OCI-LY7 (cell line): ENCODE results near the gene SLC44A5. TPM values are rescaled to one million over a fixed set of nuclear protein-coding genes. Genes with fewer than 3 reads are reported as not detected.

Experiments
- BruUV-seq: library from RNA; stranded (reverse); fragments of 400-500 nt; replicated peaks from 2 replicates; lab custom pipeline; 2021; lab: Mats Ljungman, UMichigan
- CTCF ChIA-PET: fragments of 300-600 bp; sonication (Branson Sonifier 250); formaldehyde crosslinking; loops from one replicate; lab custom pipeline; 2022; ENCODE audit warnings: antibody characterized with exemption; ENCODE audit not compliant: unreplicated experiment; lab: Charles Lee
- POLR2A ChIA-PET: fragments of 300-600 bp; sonication (Branson Sonifier 250); formaldehyde crosslinking; loops from one replicate; lab custom pipeline; 2022; ENCODE audit warnings: antibody characterized with exemption; lab: Charles Lee
- DNase-seq: peaks from one replicate; pipeline ENCODE4 v3.0.0-alpha.2; 2015; ENCODE audit warnings: low spot score
- H2AFZ ChIP-seq: fragments of 200-600 bp; sonication (generic), shearing (Covaris generic); 2 replicates; pipeline ENCODE4 v1.6.1; 2014; ENCODE audit warnings: mild to moderate bottlenecking, antibody characterized with exemption, low read length, moderate library complexity
- H3K27ac ChIP-seq: fragments of 200-600 bp; sonication (generic); 2 replicates; pipeline ENCODE4 v1.5.1; 2014; ENCODE audit warnings: mixed run types, low read depth, mild to moderate bottlenecking, moderate library complexity, low read length, inconsistent platforms; ENCODE audit not compliant: poor library complexity, severe bottlenecking
- H3K36me3 ChIP-seq: fragments of 200-600 bp; sonication (generic); 2 replicates; pipeline ENCODE4 v1.6.1; 2014; ENCODE audit warnings: mild to moderate bottlenecking, antibody characterized with exemption, low read length, moderate library complexity, mixed read lengths; ENCODE audit not compliant: insufficient read depth
- H3K4me1 ChIP-seq: fragments of 200-600 bp; sonication (generic); 2 replicates; pipeline ENCODE4 v1.5.1; 2014; ENCODE audit warnings: mild to moderate bottlenecking, low read length; ENCODE audit not compliant: insufficient read depth, poor library complexity, severe bottlenecking
- H3K4me2 ChIP-seq: fragments of 200-600 bp; sonication (generic); 2 replicates; pipeline ENCODE4 v1.6.1; 2014; ENCODE audit warnings: mild to moderate bottlenecking, low read length
- H3K4me3 ChIP-seq: fragments of 200-600 bp; sonication (generic); 2 replicates; pipeline ENCODE4 v1.5.1; 2014; ENCODE audit warnings: mild to moderate bottlenecking, low read depth, low read length; ENCODE audit not compliant: poor library complexity, severe bottlenecking
- H3K79me2 ChIP-seq: fragments of 200-600 bp; sonication (generic); 2 replicates; pipeline ENCODE4 v1.6.1; 2016; ENCODE audit warnings: low read depth, mild to moderate bottlenecking, low read length, moderate library complexity, mixed read lengths; ENCODE audit not compliant: insufficient read depth
- H3K9me2 ChIP-seq: fragments of 200-600 bp; sonication (generic); 2 replicates; pipeline ENCODE4 v1.6.1; 2016; ENCODE audit warnings: mild to moderate bottlenecking, low read length, mixed read lengths; ENCODE audit not compliant: insufficient read depth
- H3K9me3 ChIP-seq: fragments of 200-600 bp; sonication (generic); 2 replicates; pipeline ENCODE4 v1.6.1; 2014; ENCODE audit warnings: mild to moderate bottlenecking, mixed run types, low read length, mixed read lengths
- H4K20me1 ChIP-seq: fragments of 200-600 bp; sonication (generic); 2 replicates; pipeline ENCODE4 v1.6.1; 2014; ENCODE audit warnings: mild to moderate bottlenecking, antibody characterized with exemption, low read length, moderate library complexity, mixed read lengths; ENCODE audit not compliant: insufficient read depth
- EZH2phosphoT487 ChIP-seq: fragments of 200-600 bp; sonication (generic); IDR thresholded peaks from 2 replicates; pipeline ENCODE4 v1.6.1; 2018; ENCODE audit warnings: low read depth, borderline replicate concordance, mild to moderate bottlenecking, mixed run types, antibody characterized with exemption, low read length, moderate library complexity, mixed read lengths
- intact Hi-C: fragments of 100-400 bp; cut with micrococcal nuclease; formaldehyde crosslinking; loops from one replicate; pipeline ENCODE4 v1.10.0; 2022; ENCODE audit not compliant: unreplicated experiment
- total RNA-seq, 2 experiments: library from RNA; depleted of rRNA in 1 of 2; stranded (reverse); fragments of >200 nt in 1 of 2; shearing (Covaris generic) in 1 of 2; gene quantifications; 2 replicates each; pipeline ENCODE4 v1.2.3, GENCODE V29; 2014 to 2022
- TF ChIP-seq, protein P1 (sequence below): fragments of 200-600 bp; sonication (generic); conservative IDR thresholded peaks from 2 replicates; pipeline ENCODE4 v1.5.1; 2014; ENCODE audit warnings: mild to moderate bottlenecking, antibody characterized with exemption, low read length, moderate library complexity, mixed read lengths

The SLC44A5 gene
- total RNA-seq, 2 experiments from 2014 or later, result not detected

GRCh38 chr1:75587692-75588091, 23.2 kb downstream of the SLC44A5 start:
- CTCF ChIA-PET, result no interaction called here
- no peaks in the 10 kb centered on the region for H3K9me3 ChIP-seq
- H3K4me2 ChIP-seq, result no peak overlapping the region
- intact Hi-C loops, result no loop called here
- no peaks in the 10 kb centered on the region for H4K20me1 ChIP-seq
- POLR2A ChIA-PET, result no interaction called here
- no peak for TF ChIP-seq EZH2phosphoT487
- TF ChIP-seq, protein P1, sequence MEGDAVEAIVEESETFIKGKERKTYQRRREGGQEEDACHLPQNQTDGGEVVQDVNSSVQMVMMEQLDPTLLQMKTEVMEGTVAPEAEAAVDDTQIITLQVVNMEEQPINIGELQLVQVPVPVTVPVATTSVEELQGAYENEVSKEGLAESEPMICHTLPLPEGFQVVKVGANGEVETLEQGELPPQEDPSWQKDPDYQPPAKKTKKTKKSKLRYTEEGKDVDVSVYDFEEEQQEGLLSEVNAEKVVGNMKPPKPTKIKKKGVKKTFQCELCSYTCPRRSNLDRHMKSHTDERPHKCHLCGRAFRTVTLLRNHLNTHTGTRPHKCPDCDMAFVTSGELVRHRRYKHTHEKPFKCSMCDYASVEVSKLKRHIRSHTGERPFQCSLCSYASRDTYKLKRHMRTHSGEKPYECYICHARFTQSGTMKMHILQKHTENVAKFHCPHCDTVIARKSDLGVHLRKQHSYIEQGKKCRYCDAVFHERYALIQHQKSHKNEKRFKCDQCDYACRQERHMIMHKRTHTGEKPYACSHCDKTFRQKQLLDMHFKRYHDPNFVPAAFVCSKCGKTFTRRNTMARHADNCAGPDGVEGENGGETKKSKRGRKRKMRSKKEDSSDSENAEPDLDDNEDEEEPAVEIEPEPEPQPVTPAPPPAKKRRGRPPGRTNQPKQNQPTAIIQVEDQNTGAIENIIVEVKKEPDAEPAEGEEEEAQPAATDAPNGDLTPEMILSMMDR, result no peak
- H3K36me3 ChIP-seq, result no peaks in the 10 kb centered on the region
- no peaks in the 10 kb centered on the region for H3K4me1 ChIP-seq
- DNase-seq, result no peak
- no peak overlapping the region for H2AFZ ChIP-seq
- no peaks in the 10 kb centered on the region for H3K79me2 ChIP-seq
- H3K27ac ChIP-seq, result no peak overlapping the region
- BruUV-seq, result no TSS peak
- H3K9me2 ChIP-seq, result no peaks in the 10 kb centered on the region
- no peak overlapping the region for H3K4me3 ChIP-seq

GRCh38 chr1:75583282-75583681, 27.6 kb downstream of the SLC44A5 start:
- no peak for DNase-seq
- no peaks in the 10 kb centered on the region for H3K4me1 ChIP-seq
- intact Hi-C loops, result no loop called here
- no peaks in the 10 kb centered on the region for H3K79me2 ChIP-seq
- no peaks in the 10 kb centered on the region for H3K36me3 ChIP-seq
- H3K9me2 ChIP-seq, result no peaks in the 10 kb centered on the region; the same call in 1 of the 2 replicates
- no peak for TF ChIP-seq EZH2phosphoT487
- TF ChIP-seq, protein P1, result no peak
- no peak overlapping the region for H3K4me3 ChIP-seq
- CTCF ChIA-PET, result no interaction called here
- H3K4me2 ChIP-seq, result no peak overlapping the region
- no peaks in the 10 kb centered on the region for H3K9me3 ChIP-seq
- H3K27ac ChIP-seq, result no peak overlapping the region
- POLR2A ChIA-PET, result interaction anchor here (1.1 kb wide), 1 partner anchor 14 kb away, joined by 3 read pairs; no protein-coding TSS in a partner anchor
- H4K20me1 ChIP-seq, result no peaks in the 10 kb centered on the region
- BruUV-seq, result no TSS peak
- no peak overlapping the region for H2AFZ ChIP-seq

DNA sequence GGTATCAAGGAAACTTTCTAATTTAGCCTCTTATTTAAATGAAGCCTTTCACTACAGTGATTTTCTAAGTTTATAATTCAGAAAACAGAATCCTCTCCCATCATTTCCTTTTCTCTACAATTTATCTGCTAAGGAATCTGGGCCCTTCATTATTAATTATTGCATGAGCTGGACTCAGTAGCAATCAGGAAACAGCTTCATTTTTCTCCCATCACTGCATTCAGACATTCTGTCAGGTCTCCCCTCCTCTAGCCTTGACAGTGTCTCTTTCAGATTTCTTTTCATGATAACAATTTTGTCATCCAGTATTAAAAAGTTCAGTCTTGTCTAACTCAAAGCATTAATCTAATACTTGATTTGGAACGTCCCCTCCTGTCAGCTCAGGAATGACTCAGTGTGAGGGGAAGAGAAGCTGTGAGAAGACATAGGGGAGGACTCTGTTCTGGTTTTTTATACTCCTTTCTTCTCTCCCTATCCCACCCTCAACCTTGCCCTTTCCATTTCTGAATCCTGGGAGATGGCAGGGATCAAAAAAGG, 28.1 kb downstream of the SLC44A5 start:
- no peak overlapping the region for H3K4me3 ChIP-seq
- no peak overlapping the region for H2AFZ ChIP-seq
- POLR2A ChIA-PET, result no interaction called here
- DNase-seq, result no peak
- CTCF ChIA-PET, result no interaction called here
- H3K36me3 ChIP-seq, result no peaks in the 10 kb centered on the region
- H4K20me1 ChIP-seq, result no peaks in the 10 kb centered on the region
- no TSS peak for BruUV-seq
- no peak for TF ChIP-seq EZH2phosphoT487
- TF ChIP-seq, protein P1, result no peak
- no peak overlapping the region for H3K27ac ChIP-seq
- no peaks in the 10 kb centered on the region for H3K79me2 ChIP-seq
- intact Hi-C loops, result no loop called here
- no peaks in the 10 kb centered on the region for H3K4me1 ChIP-seq
- no peaks in the 10 kb centered on the region; the same call in 1 of the 2 replicates for H3K9me2 ChIP-seq
- no peak overlapping the region for H3K4me2 ChIP-seq
- no peaks in the 10 kb centered on the region for H3K9me3 ChIP-seq
